Lung microvascular endothelial cell (primary cell): ENCODE measurements around the gene PPOX. TPM values are rescaled to one million over a fixed set of nuclear protein-coding genes. Genes with fewer than 3 reads are reported as not detected.

Experiments used
- DNase-seq, 2 donors: peaks; one replicate each; pipeline versions ENCODE4 v3.0.0 to v3.0.0-alpha.2; 2010; ENCODE audit warnings: low read depth in 2 of 2
- total RNA-seq: library from RNA; depleted of rRNA; stranded (reverse); fragments of >200 nt; gene quantifications from 2 replicates; pipeline ENCODE4 v1.2.1, GENCODE V29; 2014

PPOX gene
- total RNA-seq, 1 donor from 2014 or later: 16.1 TPM

- no peak for DNase-seq
Observed at GRCh38 chr1:161220002-161220401, 53.8 kb downstream of the PPOX start.

Other genes starting within 250 kb of the PPOX start
- gene ITLN2, start 211.6 kb upstream of the PPOX start, total RNA-seq: not detected in 2 replicates
- gene F11R, start 145.3 kb upstream of the PPOX start, total RNA-seq: 49.3 and 150 TPM in 2 replicates
- gene TSTD1, start 127.5 kb upstream of the PPOX start, total RNA-seq: 1.7 and 7.1 TPM in 2 replicates
- gene USF1, start 120.4 kb upstream of the PPOX start, total RNA-seq: 83.0 and 105 TPM in 2 replicates
- not detected in 2 replicates for gene ARHGAP30, start 96.5 kb upstream of the PPOX start, total RNA-seq
- gene NECTIN4, start 76.9 kb upstream of the PPOX start, total RNA-seq: 0.44 TPM in 1 of 2 replicates, not detected in the other
- gene KLHDC9, start 68.1 kb upstream of the PPOX start, total RNA-seq: 0.65 and 0.99 TPM in 2 replicates
- gene PFDN2, start 48.4 kb upstream of the PPOX start, total RNA-seq: 22.9 and 36.3 TPM in 2 replicates
- gene NIT1, start 48.3 kb upstream of the PPOX start, total RNA-seq: 9.6 and 13.1 TPM in 2 replicates
- gene DEDD, start 33.8 kb upstream of the PPOX start, total RNA-seq: 23.1 and 31.9 TPM in 2 replicates
- gene UFC1, start 12.4 kb upstream of the PPOX start, total RNA-seq: 111 and 133 TPM in 2 replicates
- gene USP21, start 6.9 kb upstream of the PPOX start, total RNA-seq: 2.8 and 4.6 TPM in 2 replicates
- 17.4 and 26.8 TPM in 2 replicates for gene B4GALT3, start 11.1 kb downstream of the PPOX start, total RNA-seq
- 7.1 and 9.2 TPM in 2 replicates for gene ADAMTS4, start 32.6 kb downstream of the PPOX start, total RNA-seq
- gene NDUFS2, start 35.9 kb downstream of the PPOX start, total RNA-seq: 130 and 147 TPM in 2 replicates
- not detected in 2 replicates for gene FCER1G, start 48.9 kb downstream of the PPOX start, total RNA-seq
- not detected in 2 replicates for gene APOA2, start 57.2 kb downstream of the PPOX start, total RNA-seq
- gene TOMM40L, start 59.6 kb downstream of the PPOX start, total RNA-seq: 12.0 and 13.5 TPM in 2 replicates
- gene NR1I3, start 71.8 kb downstream of the PPOX start, total RNA-seq: not detected in 2 replicates
- not detected in 2 replicates for gene PCP4L1, start 92.3 kb downstream of the PPOX start, total RNA-seq
- 0.60 and 1.3 TPM in 2 replicates for gene MPZ, start 143.5 kb downstream of the PPOX start, total RNA-seq
- gene SDHC, start 148.0 kb downstream of the PPOX start, total RNA-seq: 10.9 and 13.3 TPM in 2 replicates
- not detected in 2 replicates for gene CFAP126, start 201.4 kb downstream of the PPOX start, total RNA-seq